HG03280 (cell line): Measurements from ENCODE around the gene PPARG.
"Not testable (repeated sequence)": the region's sequence is repeated elsewhere in the genome, so short reads cannot be mapped to it uniquely, and the experiment has no call there.

Experiments
- ATAC-seq: cut with Tn5 transposase; IDR thresholded peaks from one replicate; pipeline ENCODE4 v1.9.1; 2021; ENCODE audit warnings: mild to moderate bottlenecking, moderate library complexity; ENCODE audit not compliant: unreplicated experiment

PPARG gene

DNA sequence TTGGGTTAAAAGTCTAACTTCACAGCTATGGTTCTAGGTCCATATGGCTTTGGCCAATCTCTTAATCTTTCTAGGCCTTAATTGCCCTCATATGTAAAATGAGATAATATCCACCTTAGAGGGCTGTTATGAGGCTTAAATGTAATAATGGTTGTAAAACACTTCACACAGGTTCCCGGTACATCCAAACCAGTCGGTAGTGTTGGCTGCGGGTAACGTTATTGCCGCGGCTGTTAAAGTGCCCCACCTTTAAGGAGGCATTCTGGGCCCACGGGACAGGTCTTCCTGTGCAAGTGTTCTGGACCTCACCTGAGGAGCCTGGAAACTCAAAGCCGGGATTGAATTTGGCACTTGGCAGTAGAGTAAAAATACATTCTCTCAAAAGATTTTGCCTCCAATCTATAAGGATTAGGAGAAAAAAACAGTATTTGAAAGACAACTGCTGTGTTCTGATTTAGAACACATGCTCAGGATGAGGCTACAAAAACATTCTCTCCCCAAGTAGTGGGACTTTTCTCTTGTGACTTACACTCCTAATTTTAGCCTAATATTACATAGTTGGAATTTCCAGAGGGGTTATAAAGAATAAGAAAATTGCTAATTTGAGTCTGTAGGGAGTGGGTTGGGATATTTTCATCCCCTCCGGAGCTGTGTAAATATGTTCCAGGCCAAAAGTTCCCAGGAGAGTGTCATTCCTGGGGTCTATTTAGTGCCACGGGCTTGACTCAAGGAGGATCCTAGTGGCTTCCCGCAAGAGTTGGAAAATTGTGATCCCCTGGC is 150.5 kb downstream of the PPARG start:
- ATAC-seq: no peak

DNA sequence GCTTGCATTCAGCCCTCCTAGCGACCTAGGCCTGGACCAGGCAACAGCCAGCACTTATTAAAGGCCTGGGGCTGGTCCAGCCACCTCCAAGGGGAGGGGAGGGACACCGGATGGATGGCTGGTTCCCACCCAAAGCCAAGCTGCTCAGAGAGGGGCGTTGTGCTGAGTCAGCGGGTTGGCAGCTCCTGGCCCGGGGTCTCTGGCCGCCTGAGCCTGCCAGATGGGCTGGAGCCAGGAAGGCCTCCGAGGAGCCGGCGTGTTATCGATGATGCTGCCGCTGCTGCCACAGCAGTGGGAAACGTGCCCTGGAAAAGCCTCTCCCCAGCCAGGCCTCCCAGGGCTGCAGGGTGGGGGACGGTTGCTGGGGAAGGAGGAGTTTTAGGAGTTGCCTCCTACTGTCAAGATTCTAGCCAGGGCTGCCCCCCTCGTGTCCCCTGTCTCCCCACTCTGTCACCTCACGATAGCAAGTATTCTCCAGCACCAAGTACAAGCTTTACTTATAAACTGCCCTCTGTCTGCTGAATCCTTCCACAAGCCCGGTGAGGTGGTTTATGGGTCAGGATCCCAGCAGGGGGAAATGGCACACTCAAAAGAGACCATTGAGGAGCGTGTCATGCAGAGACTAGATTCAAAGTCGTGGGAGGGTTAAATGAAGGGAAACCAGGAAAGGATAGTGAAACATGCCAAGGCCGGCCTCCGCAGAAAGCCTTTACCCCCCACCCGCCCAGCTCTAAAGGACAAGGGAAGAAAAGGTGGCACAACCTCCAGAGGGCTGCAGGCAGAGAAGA is 152.3 kb downstream of the PPARG start:
- ATAC-seq: no peak

DNA sequence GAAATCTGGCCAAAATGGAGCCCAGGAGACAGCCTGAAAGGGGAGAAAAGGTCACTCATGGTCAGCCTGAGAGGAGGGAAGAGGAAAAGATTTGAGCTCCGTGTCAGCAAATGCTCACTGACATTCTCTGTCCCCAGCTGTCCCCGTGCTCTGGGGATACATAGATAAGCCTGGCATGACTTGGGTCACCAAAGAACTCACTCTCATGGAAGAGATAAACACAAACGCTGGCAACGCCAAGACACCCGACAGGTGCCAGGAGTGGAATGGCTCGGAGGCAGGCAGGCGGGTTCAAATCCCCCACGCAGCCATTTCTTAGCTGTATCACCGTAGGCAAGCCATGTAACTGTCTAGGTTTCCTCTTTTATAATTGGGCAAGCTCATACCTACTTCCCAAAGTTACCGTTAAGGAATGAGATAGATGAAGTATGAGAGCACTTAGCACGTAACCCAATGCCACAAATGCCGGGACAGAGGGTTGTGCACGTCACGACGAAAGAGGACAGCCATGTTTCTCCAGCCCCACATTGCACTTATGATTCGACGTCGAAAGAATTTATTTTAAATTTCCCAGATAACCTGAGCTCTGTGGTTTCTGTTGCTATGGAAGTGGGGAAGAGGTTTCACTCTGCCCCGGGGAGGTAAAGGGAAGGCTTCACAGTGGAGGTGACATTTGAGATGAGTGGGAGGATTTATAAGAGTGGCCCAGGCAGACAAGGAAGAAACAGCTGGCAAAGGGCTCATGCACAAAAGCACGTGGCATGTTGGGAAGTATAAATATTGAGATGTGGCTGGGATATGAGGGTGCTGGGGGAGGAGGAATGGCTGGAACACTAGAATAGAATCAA is 154.0 kb downstream of the PPARG start:
- ATAC-seq: no peak

DNA sequence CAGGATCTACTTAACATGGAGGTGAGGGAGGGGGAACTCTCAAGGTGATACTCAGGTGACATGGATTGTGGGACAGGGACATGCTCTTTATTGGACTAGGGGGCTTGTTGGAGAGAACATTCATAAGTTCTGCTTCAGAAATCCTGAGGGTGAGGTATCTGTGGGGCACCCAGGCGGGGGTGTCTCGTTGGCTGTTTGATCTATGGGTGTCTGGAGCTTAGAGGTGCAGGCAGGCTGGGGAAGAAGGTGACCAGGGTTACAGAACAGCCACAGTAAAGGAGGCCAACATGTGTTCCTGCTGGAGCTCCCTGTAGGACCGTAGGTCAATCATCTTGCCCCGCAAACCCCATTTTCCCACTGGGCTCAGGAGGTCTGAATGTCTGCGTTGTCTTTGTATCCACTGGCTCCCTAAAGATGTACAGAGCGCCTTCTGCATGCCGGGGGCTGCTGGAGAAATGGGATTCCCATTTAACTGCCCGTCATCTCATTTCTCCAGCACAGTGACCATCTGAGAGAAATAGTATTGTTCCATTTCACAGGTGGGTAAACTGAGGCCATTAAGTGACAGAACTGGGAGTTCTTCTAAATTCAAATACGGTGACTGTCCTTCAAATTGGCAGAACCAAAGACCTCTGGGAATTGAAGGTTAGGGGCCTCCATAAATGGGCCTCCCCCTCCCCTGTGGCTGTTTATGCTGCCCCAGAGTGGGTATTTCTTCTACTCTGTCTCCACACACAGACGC is 155.1 kb downstream of the PPARG start:
- ATAC-seq: no peak

GRCh38 chr3:12444582-12445471 is 156.0 kb downstream of the PPARG start:
- ATAC-seq: no peak

- no peak for ATAC-seq
Measured at GRCh38 chr3:12445523-12446240, 156.8 kb downstream of the PPARG start.

GRCh38 chr3:12446298-12446697 is 157.4 kb downstream of the PPARG start:
- ATAC-seq: no peak

GRCh38 chr3:12447075-12447474 is 158.2 kb downstream of the PPARG start:
- ATAC-seq: no peak

GRCh38 chr3:12448404-12449202 is 159.7 kb downstream of the PPARG start:
- ATAC-seq: not testable (repeated sequence)

GRCh38 chr3:12449889-12450682 is 161.2 kb downstream of the PPARG start:
- ATAC-seq: no peak

- ATAC-seq: no peak
Measured at GRCh38 chr3:12451481-12451880, 162.6 kb downstream of the PPARG start.

- no peak for ATAC-seq
Measured at GRCh38 chr3:12451960-12452359, 163.1 kb downstream of the PPARG start.

DNA sequence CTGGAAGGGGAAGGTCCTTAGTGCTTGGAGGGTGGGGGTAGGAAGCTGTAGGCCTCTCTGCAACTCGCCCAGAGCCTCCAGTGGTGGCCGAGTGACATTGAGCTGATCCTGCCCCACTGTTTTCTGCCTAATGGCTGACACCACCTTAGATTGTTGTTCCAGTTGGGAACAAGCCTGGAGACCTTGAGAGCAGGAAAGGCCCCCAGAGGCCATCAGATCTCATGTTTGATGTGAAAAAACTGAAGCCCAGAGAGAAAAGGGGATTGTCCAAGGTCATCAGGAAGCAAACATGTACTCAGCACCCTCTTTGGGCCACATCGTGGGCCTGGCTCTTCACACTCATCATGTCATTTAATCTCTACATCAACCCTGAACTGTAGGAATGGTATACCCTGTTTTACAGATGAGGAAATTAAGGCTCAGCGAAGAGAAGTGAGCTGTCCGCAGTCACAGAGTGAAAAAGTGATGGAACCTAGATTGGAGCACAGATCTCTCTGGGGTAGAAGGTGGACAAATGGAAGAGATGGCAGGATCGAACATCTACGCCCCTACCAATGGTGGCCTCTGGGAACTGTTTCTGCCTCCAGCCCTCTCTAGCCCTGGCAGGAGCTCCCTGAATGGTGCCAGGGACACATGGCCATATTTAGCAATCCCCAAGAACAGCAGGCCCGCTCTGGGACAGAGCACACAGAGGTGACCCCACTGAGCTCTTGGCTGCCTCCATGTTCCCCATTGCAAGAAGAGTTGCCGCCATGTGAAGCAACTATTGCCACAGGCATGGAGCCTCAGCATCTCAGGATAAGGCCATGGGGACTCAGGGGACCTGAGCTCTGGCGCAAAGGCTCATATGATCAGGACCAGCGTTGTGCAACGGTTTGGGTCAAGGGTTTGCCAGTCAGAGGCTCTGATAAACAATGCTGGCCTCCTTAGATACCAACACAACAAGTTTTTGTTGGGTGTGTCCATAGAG is 163.8 kb downstream of the PPARG start:
- ATAC-seq: no peak

DNA sequence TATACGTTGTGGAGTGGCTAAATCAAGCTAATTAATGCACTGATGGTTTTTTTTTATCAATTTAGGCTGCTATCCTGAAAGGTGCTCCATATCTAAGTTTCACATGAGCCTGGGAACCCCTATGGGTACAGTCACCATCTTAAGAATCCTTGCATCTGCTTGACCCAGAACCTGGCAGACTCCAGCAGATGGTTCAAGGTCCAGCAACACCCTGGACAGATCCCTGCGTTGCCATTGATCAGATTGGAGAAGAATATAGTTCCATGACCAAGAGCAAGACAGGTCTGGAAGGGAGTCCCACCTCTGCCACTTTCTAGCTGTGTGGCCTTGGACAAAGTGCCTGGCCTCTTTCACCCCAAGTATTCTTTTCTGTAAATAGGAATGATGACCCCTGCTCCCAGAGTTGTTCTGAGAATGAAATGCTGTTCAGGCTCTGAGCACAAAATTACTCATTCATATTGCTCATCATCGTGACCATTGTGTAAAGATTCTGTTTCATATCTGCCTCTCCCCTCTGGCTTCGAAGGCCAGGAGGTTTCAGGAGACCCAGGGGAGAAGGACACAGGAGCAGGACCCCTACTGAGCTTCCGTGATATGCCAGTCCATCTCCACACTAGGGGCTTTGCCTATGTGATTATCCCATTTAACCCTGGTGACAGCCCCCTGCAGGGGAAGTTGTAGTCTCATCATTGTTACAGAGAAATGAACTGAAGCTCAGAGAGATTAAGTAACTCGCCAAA is 165.4 kb downstream of the PPARG start:
- no peak for ATAC-seq

DNA sequence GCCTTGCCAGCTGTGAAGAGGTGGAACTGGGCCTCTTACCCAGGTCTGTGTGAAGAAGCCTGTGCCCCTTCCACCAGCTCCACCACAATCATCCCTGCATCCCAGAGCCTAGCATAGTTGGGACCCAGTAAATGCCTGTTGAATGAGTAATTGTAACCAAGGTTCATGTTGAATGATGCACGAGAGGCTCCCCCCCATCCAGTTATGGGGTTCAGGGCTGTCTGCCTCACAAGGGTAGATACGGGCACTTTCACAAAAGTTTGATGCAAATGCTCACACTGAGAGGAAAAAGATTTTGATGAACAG is 165.9 kb downstream of the PPARG start:
- ATAC-seq: no peak

DNA sequence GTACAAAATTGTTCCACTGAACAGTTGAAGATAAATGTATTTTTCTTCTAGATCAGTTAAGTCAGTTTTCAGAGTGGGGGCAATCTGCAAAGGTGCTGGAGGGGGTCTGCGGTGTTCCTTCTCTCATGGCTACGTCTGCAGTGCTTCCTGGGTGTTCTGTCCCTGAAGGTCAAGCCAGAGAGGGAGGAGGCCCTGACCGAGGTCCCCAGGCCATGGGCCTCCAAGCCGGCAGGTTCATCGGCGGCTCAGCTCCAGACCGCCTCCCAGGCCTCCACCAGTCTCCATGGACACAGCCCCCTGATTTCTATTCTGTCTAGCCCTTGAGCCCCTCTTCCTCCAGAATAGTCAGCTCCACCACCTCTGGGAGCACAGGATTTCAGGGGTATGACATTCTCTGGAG is 166.9 kb downstream of the PPARG start:
- no peak for ATAC-seq
